K562 (cell line): ENCODE results near the gene CBR4. TPM values are rescaled to one million over a fixed set of nuclear protein-coding genes. Genes with fewer than 3 reads are reported as not detected.
A peak's percentile ranks its signal among the peaks of the same experiment; 100 is the strongest.

Experiments used
- ETV1 ChIP-seq: fragments of 450-650 bp; conservative IDR thresholded peaks from 2 replicates; pipeline ENCODE4 v1.6.1; 2016; ENCODE audit warnings: missing genetic modification characterization, control low read depth, low read depth, missing compliant biosample characterization
- FOXJ2 ChIP-seq: fragments of 200-800 bp; sonication (Bioruptor generic); IDR thresholded peaks from 2 replicates; pipeline ENCODE4 v1.6.1; 2016; ENCODE audit warnings: missing genetic modification characterization, missing compliant biosample characterization
- NCOA2 ChIP-seq, 2 experiments: fragments of 450-650 bp; IDR thresholded peaks; 2 replicates each; pipeline ENCODE4 v1.6.1; 2018; ENCODE audit warnings: mild to moderate bottlenecking in 2 of 2, moderate library complexity in 1 of 2; ENCODE audit not compliant: partially characterized antibody in 2 of 2
- NR3C1 ChIP-seq: sonication (generic); formaldehyde crosslinking; IDR thresholded peaks from 2 replicates; pipeline ENCODE4 v1.8.1; 2022; ENCODE audit warnings: missing genetic modification reagents
- PRPF4 ChIP-seq: fragments of 200-400 bp; formaldehyde crosslinking; IDR thresholded peaks from one replicate; pipeline ENCODE4 v1.6.1; 2017; ENCODE audit warnings: low read length, low read depth, mild to moderate bottlenecking; ENCODE audit not compliant: insufficient read depth, poor library complexity, severe bottlenecking
- RNF2 ChIP-seq: sonication (generic); IDR thresholded peaks from 2 replicates; pipeline ENCODE4 v1.6.1; 2016
- RUNX1 ChIP-seq: sonication (generic); IDR thresholded peaks from 2 replicates; pipeline ENCODE4 v1.6.1; 2016; ENCODE audit warnings: antibody characterized with exemption, low read depth
- SETDB1 ChIP-seq: IDR thresholded peaks from one replicate; pipeline ENCODE4 v1.6.1; 2012; ENCODE audit warnings: low read length, control low read depth, inconsistent platforms
- SMARCB1 ChIP-seq: IDR thresholded peaks from 2 replicates; pipeline ENCODE4 v1.6.1; 2011; ENCODE audit warnings: improper control_type of control experiment, low read depth; ENCODE audit not compliant: insufficient read length
- TFE3 ChIP-seq: fragments of 450-650 bp; formaldehyde crosslinking; IDR thresholded peaks from 2 replicates; pipeline ENCODE4 v1.4.0; 2020; ENCODE audit warnings: mild to moderate bottlenecking, mixed read lengths
- THRA ChIP-seq: fragments of 450-650 bp; IDR thresholded peaks from 2 replicates; pipeline ENCODE4 v1.6.1; 2017; ENCODE audit warnings: mild to moderate bottlenecking, moderate library complexity
- XRCC3 ChIP-seq: fragments of 450-650 bp; IDR thresholded peaks from 2 replicates; pipeline ENCODE4 v1.6.1; 2017; ENCODE audit warnings: mild to moderate bottlenecking, moderate library complexity
- ZBTB8A ChIP-seq: fragments of 450-650 bp; IDR thresholded peaks from 2 replicates; pipeline ENCODE4 v1.6.1; 2018; ENCODE audit warnings: mild to moderate bottlenecking, moderate library complexity; ENCODE audit not compliant: partially characterized antibody
- ZNF444 ChIP-seq: fragments of 250-450 bp; sonication (Bioruptor Pico); IDR thresholded peaks from 2 replicates; pipeline ENCODE4 v1.4.0; 2020; ENCODE audit warnings: mild to moderate bottlenecking, moderate library complexity
- polyA plus RNA-seq, 8 experiments: library from polyadenylated mRNA; depleted of rRNA in 4 of 8; stranded (reverse) in 5 of 8; unstranded in 3 of 8; fragments of >200 nt; fragmentation: Nextera tagmentation in 2 of 8; fragmentation: Illumina TruSeq in 1 of 8; extraction: Ambion mirVana in 2 of 8; extraction: Trizol in 1 of 8; gene quantifications; 2 replicates each; pipeline versions ENCODE4 v1.2.1 to v1.2.3, GENCODE V29; 2011 to 2014; ENCODE audit warnings: inconsistent platforms in 1 of 8, missing spikeins in 1 of 8
- total RNA-seq, 7 experiments: library from RNA; depleted of rRNA in 6 of 7; stranded (reverse); fragments of >200 nt in 6 of 7; fragmentation: Illumina TruSeq in 2 of 7; extraction: Trizol in 2 of 7; gene quantifications; 2 replicates each; pipeline versions ENCODE4 v1.2.1 to v1.2.3, GENCODE V29; 2011 to 2021; ENCODE audit warnings: low replicate concordance in 1 of 7
- TF ChIP-seq, protein P1 (sequence below), 2 experiments: fragments of 150-350 bp in 1 of 2; IDR thresholded peaks; 2 replicates each; pipeline ENCODE4 v1.6.1; 2012 to 2016; ENCODE audit warnings: low read depth in 2 of 2, low read length in 2 of 2, mild to moderate bottlenecking in 1 of 2, moderate library complexity in 1 of 2
- TF ChIP-seq, protein P2 (sequence below): fragments of 450-650 bp; IDR thresholded peaks from 2 replicates; pipeline ENCODE4 v1.6.1; 2016; ENCODE audit warnings: antibody characterized with exemption
- TF ChIP-seq, protein P3 (sequence below), 2 experiments: IDR thresholded peaks; 2 replicates each; pipeline ENCODE4 v1.6.1; 2011; ENCODE audit warnings: borderline replicate concordance in 1 of 2, control low read depth in 1 of 2, low read depth in 1 of 2, low read length in 1 of 2, mild to moderate bottlenecking in 1 of 2, mixed read lengths in 1 of 2, moderate library complexity in 1 of 2; ENCODE audit not compliant: insufficient read depth in 1 of 2, insufficient read length in 1 of 2, poor library complexity in 1 of 2, severe bottlenecking in 1 of 2; ENCODE audit errors: extremely low read depth in 1 of 2

Gene CBR4
- total and polyA plus RNA-seq, 9 of the 15 experiments (the other 6 are each of a cell fraction or from before 2014, with no cell fraction given): 12.1 to 26.4 (median 18.6) TPM

GRCh38 chr4:169010125-169011023, at the start of gene CBR4 (continued):
- TF ChIP-seq, protein P1, sequence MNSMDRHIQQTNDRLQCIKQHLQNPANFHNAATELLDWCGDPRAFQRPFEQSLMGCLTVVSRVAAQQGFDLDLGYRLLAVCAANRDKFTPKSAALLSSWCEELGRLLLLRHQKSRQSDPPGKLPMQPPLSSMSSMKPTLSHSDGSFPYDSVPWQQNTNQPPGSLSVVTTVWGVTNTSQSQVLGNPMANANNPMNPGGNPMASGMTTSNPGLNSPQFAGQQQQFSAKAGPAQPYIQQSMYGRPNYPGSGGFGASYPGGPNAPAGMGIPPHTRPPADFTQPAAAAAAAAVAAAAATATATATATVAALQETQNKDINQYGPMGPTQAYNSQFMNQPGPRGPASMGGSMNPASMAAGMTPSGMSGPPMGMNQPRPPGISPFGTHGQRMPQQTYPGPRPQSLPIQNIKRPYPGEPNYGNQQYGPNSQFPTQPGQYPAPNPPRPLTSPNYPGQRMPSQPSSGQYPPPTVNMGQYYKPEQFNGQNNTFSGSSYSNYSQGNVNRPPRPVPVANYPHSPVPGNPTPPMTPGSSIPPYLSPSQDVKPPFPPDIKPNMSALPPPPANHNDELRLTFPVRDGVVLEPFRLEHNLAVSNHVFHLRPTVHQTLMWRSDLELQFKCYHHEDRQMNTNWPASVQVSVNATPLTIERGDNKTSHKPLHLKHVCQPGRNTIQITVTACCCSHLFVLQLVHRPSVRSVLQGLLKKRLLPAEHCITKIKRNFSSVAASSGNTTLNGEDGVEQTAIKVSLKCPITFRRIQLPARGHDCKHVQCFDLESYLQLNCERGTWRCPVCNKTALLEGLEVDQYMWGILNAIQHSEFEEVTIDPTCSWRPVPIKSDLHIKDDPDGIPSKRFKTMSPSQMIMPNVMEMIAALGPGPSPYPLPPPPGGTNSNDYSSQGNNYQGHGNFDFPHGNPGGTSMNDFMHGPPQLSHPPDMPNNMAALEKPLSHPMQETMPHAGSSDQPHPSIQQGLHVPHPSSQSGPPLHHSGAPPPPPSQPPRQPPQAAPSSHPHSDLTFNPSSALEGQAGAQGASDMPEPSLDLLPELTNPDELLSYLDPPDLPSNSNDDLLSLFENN (IDR thresholded peaks at IDR 0.05; ENCODE audit: low read depth in 2 of 2, low read length in 2 of 2): no peak
- TF ChIP-seq TFE3 (CRISPR knock-in tag) (no peak), SMARCB1 (no peak), RNF2 (no peak), ZBTB8A (no peak), NR3C1 (no peak), XRCC3 (no peak), ZNF444 (CRISPR knock-in tag) (no peak), RUNX1 (no peak), FOXJ2 (tag) (peak; percentile 13; the same call in 1 of the 2 replicates), NCOA2 (IDR thresholded peaks at IDR 0.05; ENCODE audit: partially characterized antibody in 2 of 2) (no peak), ETV1 (tag) (no peak), PRPF4 (no peak), SETDB1 (peak; percentile 39), THRA (no peak)
- TF ChIP-seq, protein P2, sequence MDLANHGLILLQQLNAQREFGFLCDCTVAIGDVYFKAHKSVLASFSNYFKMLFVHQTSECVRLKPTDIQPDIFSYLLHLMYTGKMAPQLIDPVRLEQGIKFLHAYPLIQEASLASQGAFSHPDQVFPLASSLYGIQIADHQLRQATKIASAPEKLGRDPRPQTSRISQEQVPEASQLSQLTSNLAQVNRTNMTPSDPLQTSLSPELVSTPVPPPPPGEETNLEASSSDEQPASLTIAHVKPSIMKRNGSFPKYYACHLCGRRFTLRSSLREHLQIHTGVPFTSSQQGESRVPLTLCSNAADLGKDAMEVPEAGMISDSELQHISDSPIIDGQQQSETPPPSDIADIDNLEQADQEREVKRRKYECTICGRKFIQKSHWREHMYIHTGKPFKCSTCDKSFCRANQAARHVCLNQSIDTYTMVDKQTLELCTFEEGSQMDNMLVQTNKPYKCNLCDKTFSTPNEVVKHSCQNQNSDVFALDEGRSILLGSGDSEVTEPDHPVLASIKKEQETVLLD: peak; percentile 98
- TF ChIP-seq, protein P3, sequence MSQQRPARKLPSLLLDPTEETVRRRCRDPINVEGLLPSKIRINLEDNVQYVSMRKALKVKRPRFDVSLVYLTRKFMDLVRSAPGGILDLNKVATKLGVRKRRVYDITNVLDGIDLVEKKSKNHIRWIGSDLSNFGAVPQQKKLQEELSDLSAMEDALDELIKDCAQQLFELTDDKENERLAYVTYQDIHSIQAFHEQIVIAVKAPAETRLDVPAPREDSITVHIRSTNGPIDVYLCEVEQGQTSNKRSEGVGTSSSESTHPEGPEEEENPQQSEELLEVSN (IDR thresholded peaks at IDR 0.05; ENCODE audit: borderline replicate concordance in 1 of 2, extremely low read depth in 1 of 2, insufficient read depth in 1 of 2, insufficient read length in 1 of 2, low read depth in 1 of 2, low read length in 1 of 2, poor library complexity in 1 of 2, severe bottlenecking in 1 of 2): peak in 1 of 2 experiments; percentile 51
